ENCODE data around the gene WDR5. TPM values are rescaled to one million over a fixed set of nuclear protein-coding genes. Genes with fewer than 3 reads are reported as not detected.

WDR5 gene
- total and polyA plus RNA-seq, 9 donors: 8.7 to 33.5 (median 28.4) TPM

- Histone ChIP-seq H3K9me3 (no peaks in the 10 kb centered on the region), H3K36me3 (no peaks in the 10 kb centered on the region), H3K27me3 (no peaks in the 10 kb centered on the region), H3K27ac (peak overlapping the region in 1 of 2 donors; percentile 83), H3K4me1 (ENCODE audit: insufficient read depth) (peaks cover 25% of the 10 kb centered on the region), H3K4me3 (no peak overlapping the region)
- DNase-seq: peak in 2 of 5 donors; percentile 51 to 53
- 92 to 93% (median 93%) methylated on average over 40 to 46 of the region's 46 CpGs for WGBS, 3 donors
- TF ChIP-seq POLR2A (IDR thresholded peaks at IDR 0.05) (no peak), CTCF (IDR thresholded peaks at IDR 0.05) (no peak), EP300 (IDR thresholded peaks at IDR 0.05) (no peak)
- intact Hi-C loops (cut with DNase I): loop anchor here (5.0 to 10.0 kb wide), 3 partner anchors 154 to 561 kb away; partner anchors contain the start of genes RXRA (in 4 of the 4) and COL5A1 (in 2 of the 4)
These were observed 37.5 kb downstream of the WDR5 start for GRCh38 chr9:134173127-134174072.

GRCh38 chr9:134174073-134174449, 38.2 kb downstream of the WDR5 start:
- no peak for TF ChIP-seq EP300 (IDR thresholded peaks at IDR 0.05)
- no peak for TF ChIP-seq CTCF (IDR thresholded peaks at IDR 0.05)
- TF ChIP-seq POLR2A (IDR thresholded peaks at IDR 0.05): no peak
- DNase-seq: no peak
- Histone ChIP-seq H3K4me3 (no peak overlapping the region), H3K27ac (no peak overlapping the region), H3K27me3 (no peaks in the 10 kb centered on the region), H3K9me3 (no peaks in the 10 kb centered on the region), H3K4me1 (ENCODE audit: insufficient read depth) (peaks cover 28% of the 10 kb centered on the region), H3K36me3 (no peaks in the 10 kb centered on the region)
- intact Hi-C loops (cut with DNase I): loop anchor here (5.0 to 10.0 kb wide), 3 partner anchors 153 to 561 kb away; partner anchors contain the start of genes RXRA (in 4 of the 4) and COL5A1 (in 2 of the 4)
- WGBS, 3 donors: 81 to 86% (median 81%) methylated on average over 9 of the region's 9 CpGs

- intact Hi-C loops (cut with DNase I): loop anchor here (5.0 to 10.0 kb wide), 3 partner anchors 153 to 560 kb away; partner anchors contain the start of genes RXRA (in 4 of the 4) and COL5A1 (in 2 of the 4)
- WGBS, 3 donors: 75 to 81% (median 78%) methylated on average over 19 of the region's 19 CpGs
- no peak overlapping the region for H3K27ac ChIP-seq
- peak in 2 of 5 donors; percentile 38 to 43 for DNase-seq
- H3K4me1 ChIP-seq (ENCODE audit: insufficient read depth): peaks cover 31% of the 10 kb centered on the region
- no peaks in the 10 kb centered on the region for H3K27me3 ChIP-seq
- H3K9me3 ChIP-seq: no peaks in the 10 kb centered on the region
- TF ChIP-seq POLR2A (IDR thresholded peaks at IDR 0.05) (no peak), CTCF (IDR thresholded peaks at IDR 0.05) (no peak), EP300 (IDR thresholded peaks at IDR 0.05) (no peak)
- no peaks in the 10 kb centered on the region for H3K36me3 ChIP-seq
- H3K4me3 ChIP-seq: no peak overlapping the region
These were observed 38.8 kb downstream of the WDR5 start for GRCh38 chr9:134174526-134175290.

- H3K27me3 ChIP-seq: no peaks in the 10 kb centered on the region
- H3K27ac ChIP-seq: no peak overlapping the region
- 37 to 41% (median 38%) methylated on average over 20 of the region's 20 CpGs for WGBS, 3 donors
- DNase-seq: peak in 2 of 5 donors; percentile 39 to 47
- peaks cover 31% of the 10 kb centered on the region for H3K4me1 ChIP-seq (ENCODE audit: insufficient read depth)
- no peaks in the 10 kb centered on the region for H3K9me3 ChIP-seq
- intact Hi-C loops (cut with DNase I): loop anchor here in 2 of 4 donors (10.0 kb wide), 2 partner anchors 469 to 559 kb away; partner anchors contain the start of gene COL5A1 (in 2 of the 2)
- H3K36me3 ChIP-seq: no peaks in the 10 kb centered on the region
- no peak overlapping the region for H3K4me3 ChIP-seq
- TF ChIP-seq POLR2A (IDR thresholded peaks at IDR 0.05) (no peak), CTCF (IDR thresholded peaks at IDR 0.05) (no peak), EP300 (IDR thresholded peaks at IDR 0.05) (no peak)
These were observed 39.5 kb downstream of the WDR5 start for GRCh38 chr9:134175291-134175807.

Measured in ovary (tissue), 9 donors.